Hair follicle dermal papilla cell (primary cell): Measurements from ENCODE around the gene P2RY4. TPM values are rescaled to one million over a fixed set of nuclear protein-coding genes. Genes with fewer than 3 reads are reported as not detected.

Experiments
- small RNA-seq: library from RNA; depleted of rRNA; stranded (forward); fragments of <200 nt; gene quantifications from one replicate; pipeline ENCODE3, GENCODE V24; 2012
- total RNA-seq: library from RNA; depleted of rRNA; stranded (reverse); fragments of >200 nt; gene quantifications from 2 replicates; pipeline ENCODE4 v1.2.3, GENCODE V29; 2012

Gene P2RY4
- total RNA-seq = 0.32 TPM in 1 of 2 replicates, not detected in the other

GRCh38 chrX:70260104-70260503 lies at the start of gene P2RY4:
Gene P2RY4, minus strand, starts transcription at chrX:70260204. Its CDS starts 580 bp downstream, at chrX:70259624.

GRCh38 chrX:70289793-70290770 lies 30.1 kb upstream of the P2RY4 start, which contains the start of the genes KIF4A and PDZD11:
Gene KIF4A, plus strand, starts transcription at chrX:70290104. Its CDS starts 355 bp downstream, at chrX:70290459.
Gene PDZD11, minus strand, starts transcription at chrX:70289927. Its CDS starts 586 bp downstream, at chrX:70289341.

GRCh38 chrX:70281951-70282350 lies 21.9 kb upstream of the P2RY4 start, which contains the start of gene RAB41:
Gene RAB41, plus strand, starts transcription at chrX:70282172. Its CDS starts 46 bp downstream, at chrX:70282218.

GRCh38 chrX:70268034-70268433 lies 8.0 kb upstream of the P2RY4 start, which contains the start of gene ARR3:
Gene ARR3, plus strand, starts transcription at chrX:70268334. Its CDS starts 1,052 bp downstream, at chrX:70269386.

GRCh38 chrX:70234355-70234754 lies 25.6 kb downstream of the P2RY4 start, which contains the start of gene AWAT1:
Gene AWAT1, plus strand, starts transcription at chrX:70234655. Its CDS starts 41 bp downstream, at chrX:70234696.

Small RNA genes within 50 kb of the gene (small RNA-seq; reads per million reads assigned to genes)
- not detected for gene RNA5SP507

Other genes starting within 250 kb of the P2RY4 start
- gene AWAT2, start 210.3 kb downstream of the P2RY4 start, total RNA-seq = not detected in 2 replicates
- gene OTUD6A, start 197.7 kb downstream of the P2RY4 start, total RNA-seq = not detected in 2 replicates
- gene IGBP1, start 126.8 kb downstream of the P2RY4 start, total RNA-seq = 60.4 and 62.6 TPM in 2 replicates
- not detected in 2 replicates for gene DGAT2L6, start 82.7 kb downstream of the P2RY4 start, total RNA-seq
- not detected in 2 replicates for gene AWAT1, start 25.5 kb downstream of the P2RY4 start, total RNA-seq
- not detected in 2 replicates for gene ARR3, start 8.1 kb upstream of the P2RY4 start, total RNA-seq
- not detected in 2 replicates for gene RAB41, start 22.0 kb upstream of the P2RY4 start, total RNA-seq
- 46.4 and 50.6 TPM in 2 replicates for gene PDZD11, start 29.7 kb upstream of the P2RY4 start, total RNA-seq
- 1.5 and 2.3 TPM in 2 replicates for gene KIF4A, start 29.9 kb upstream of the P2RY4 start, total RNA-seq
- 0.16 TPM in 1 of 2 replicates, not detected in the other for gene GDPD2, start 163.1 kb upstream of the P2RY4 start, total RNA-seq
- gene DLG3, start 184.6 kb upstream of the P2RY4 start, total RNA-seq = 12.0 and 14.4 TPM in 2 replicates